GM19452 (cell line): ENCODE measurements around the gene C7.

ENCODE experiments used
- ATAC-seq: cut with Tn5 transposase; IDR thresholded peaks from one replicate; pipeline ENCODE4 v1.9.1; 2021; ENCODE audit not compliant: unreplicated experiment

Gene C7

DNA sequence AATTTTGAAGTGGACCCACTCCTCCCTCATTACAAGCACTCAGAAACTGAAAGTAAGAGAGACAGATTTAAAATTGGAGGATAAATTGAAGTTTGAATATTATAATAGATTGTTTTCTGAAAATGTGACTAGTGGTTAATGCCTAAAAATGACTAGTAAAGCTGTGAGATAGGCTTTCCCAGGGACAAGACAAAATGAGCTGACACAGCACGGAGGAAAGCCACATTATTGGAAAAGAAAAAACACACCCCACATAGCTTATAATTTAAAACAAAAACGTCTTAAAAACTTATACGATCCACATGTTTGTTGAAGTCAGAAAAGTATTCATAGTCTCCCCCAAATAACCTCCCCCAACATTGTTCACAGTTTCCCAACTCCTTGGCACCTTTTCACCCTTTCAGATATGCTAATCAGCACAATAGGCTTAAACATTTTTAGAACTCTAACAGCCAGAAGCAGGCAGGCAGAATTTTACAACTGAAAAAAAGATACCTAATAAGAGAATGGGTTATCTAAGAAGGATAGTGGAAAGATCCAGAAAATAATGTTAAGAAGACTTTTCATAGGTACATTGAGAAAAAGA lies 6.1 kb downstream of the C7 start:
- ATAC-seq = no peak

DNA sequence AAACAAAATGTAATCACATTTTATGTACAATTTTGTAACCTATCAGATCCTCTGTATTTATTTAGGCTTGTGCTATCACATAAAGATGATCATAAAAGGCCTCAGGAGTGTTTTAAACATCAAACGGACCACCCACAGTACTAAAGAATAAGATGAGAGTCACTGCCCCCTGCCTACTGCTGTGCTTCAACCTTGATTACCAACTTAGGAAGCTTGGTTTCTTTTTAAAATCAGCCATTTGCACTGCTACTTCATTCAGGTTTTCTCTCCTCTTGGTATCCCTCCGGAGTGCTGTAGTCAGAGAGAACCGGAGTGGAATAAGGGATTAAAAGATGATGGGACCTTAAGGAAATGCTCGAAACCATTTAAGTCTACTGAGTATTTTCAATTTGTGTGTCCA lies 6.9 kb downstream of the C7 start:
- no peak for ATAC-seq

DNA sequence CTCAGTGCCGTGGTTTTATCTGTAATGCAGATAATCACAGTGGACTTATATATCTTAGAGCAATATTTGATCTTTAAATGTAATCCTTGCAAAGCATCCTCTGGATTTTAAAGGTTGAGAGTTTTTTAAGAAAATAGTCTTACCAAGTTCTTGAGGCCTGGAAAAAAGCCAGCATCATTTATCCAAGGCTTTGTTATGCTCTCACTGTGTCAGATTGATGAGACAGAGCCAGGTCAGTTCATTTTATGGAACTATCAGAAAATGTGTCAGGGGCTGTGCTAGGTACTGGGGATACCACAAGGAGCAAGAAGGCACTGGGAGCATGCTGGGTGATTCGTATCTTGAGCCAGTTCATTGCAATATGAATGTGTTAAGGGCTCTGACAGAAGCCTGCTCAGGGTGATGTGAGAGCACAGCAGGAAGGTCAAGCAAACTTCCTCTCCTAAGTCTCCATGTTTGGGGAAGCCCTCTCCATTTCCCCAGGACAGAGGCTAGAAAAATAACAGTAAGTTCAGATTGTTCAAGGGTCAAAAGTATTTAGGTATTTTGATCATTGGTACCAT lies 19.7 kb downstream of the C7 start:
- ATAC-seq = no peak

DNA sequence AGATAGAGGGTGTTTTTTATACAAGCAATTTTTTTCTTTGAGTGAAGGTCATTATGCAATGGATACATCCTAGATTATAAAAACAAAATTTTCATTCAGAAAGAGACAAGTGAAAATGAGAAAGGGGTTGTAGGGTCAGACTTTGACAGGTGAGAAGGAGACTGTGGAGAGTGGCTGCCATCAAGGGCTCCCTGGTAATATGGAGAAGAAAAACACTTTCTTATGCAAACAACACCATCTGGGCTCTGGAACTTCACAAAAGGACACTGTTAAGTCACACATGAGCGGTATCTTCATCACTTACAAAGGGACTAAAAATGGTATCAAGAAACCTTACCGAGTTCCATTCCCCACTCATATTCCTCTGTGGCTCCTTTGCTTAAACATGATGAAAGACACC lies 23.5 kb downstream of the C7 start:
- ATAC-seq = no peak

DNA sequence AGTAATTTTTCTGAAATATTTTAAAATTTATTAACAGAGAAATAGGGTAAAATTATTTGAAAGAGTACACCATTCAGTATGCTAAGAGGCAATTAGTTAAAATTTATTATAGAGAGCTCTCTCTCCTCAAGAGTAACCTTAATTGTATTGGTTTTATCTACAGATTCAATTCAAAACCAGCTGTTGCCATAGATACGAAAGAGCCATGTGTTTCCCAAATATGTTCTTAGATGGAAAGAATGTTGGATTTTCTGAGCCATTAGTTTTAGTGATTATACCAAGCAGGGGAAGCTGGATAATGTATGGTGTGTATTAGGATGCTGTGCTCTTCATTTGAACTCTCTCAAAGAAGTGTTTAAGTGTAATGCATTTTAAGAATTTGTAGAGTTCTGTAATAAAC lies 27.8 kb downstream of the C7 start:
- ATAC-seq = no peak

DNA sequence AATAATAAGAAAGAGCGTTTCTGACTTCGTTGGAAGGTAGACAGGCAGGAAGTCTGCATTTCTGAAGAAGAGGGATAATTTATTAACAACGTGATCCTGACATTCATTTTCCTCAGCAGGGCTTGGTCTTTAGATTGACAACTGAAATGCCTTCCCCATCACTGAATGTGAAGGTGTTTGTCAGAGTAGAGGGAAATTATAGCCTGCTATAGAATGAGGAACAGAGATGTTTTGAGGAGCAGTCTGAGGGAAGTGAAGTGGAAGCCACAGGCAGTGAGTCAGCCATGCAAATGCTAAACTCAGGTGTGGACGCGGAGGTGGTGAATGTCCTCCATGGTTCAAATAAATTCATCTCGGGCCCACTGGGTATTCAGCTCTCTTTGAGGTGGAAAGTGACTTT lies 30.5 kb downstream of the C7 start:
- ATAC-seq = no peak

DNA sequence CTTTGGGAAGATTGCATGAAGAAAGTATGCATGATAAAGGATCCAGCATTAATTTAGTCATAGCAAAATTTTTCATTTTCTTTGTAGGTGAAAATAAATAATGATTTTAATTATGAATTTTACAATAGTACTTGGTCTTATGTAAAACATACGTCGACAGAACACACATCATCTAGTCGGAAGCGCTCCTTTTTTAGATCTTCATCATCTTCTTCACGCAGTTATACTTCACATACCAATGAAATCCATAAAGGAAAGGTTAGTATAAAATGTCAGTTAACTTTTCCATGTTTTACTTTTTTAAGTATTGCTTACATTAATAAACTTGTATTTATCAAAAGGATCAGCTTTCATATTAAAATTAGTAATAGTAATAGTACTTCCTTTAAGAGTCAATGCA lies 35.8 kb downstream of the C7 start:
- no peak for ATAC-seq

DNA sequence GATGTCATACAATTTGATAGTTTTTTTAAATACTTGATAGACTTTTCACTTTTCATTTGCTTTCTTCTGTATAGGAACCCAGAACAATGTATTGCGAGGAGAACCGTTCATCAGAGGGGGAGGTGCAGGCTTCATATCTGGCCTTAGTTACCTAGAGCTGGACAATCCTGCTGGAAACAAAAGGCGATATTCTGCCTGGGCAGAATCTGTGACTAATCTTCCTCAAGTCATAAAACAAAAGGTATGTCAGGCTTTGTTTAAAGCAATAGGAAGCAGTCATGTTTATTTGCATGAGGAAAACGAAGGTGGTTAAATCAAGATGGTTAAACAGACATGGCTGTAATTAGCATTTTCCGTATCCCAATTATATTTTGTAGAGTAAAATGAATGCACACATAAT lies 46.0 kb downstream of the C7 start:
- ATAC-seq = no peak

DNA sequence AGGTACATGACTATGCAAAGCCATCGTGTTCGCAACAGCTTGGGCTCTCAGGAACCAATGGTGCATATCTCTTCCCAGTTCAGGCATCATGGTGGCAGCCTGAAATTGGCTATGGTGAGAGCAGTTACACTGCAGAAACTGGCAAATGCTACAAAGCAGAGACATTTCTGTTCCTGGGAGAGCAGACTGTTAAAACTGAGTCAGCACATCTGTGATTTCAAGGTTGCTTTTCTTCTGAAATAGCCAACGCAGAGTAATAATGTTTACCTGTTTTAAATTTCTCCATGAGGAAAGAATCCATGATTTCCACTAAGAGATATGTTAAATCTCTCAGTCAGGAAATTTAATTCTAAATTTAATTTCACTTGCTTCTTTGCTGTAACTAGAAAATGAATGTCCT lies 47.8 kb downstream of the C7 start:
- no peak for ATAC-seq

DNA sequence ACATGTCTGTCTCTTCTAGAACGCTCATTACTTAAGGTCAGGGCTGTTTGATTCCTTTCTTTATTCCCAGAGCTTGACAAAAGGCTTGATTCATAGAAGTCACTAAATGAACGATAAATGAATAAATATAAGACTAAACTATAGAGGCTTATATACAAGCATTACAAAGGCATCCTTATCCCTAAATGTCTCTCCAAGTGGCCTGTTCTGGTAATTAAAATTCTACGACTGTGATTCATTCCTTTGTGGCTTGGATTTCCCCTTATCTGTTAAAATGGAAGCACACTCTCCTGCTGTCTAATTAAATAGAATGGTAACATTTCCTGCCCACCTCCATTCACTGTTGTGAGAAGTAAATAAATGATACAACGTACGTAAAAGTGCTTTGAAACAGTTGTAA lies 49.5 kb downstream of the C7 start:
- no peak for ATAC-seq

DNA sequence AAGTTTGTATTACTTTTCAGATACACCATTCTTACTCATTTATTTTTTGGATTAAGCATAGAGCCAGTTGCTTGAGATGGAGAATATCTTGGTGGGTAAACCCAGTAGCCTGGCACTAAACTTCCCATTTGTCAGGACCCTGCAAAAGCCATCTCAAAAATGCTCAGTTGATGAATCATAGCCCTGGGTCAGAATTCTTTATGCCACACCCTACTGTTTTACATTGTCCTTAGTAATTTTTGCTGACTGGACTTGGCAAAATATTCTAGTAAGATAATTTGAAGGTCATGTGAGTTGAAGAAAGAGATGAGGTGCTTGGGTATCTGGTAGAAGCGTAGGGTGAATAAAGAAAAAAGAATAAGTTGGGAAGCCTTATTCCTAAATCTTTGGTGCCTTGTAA lies 50.7 kb downstream of the C7 start:
- no peak for ATAC-seq

DNA sequence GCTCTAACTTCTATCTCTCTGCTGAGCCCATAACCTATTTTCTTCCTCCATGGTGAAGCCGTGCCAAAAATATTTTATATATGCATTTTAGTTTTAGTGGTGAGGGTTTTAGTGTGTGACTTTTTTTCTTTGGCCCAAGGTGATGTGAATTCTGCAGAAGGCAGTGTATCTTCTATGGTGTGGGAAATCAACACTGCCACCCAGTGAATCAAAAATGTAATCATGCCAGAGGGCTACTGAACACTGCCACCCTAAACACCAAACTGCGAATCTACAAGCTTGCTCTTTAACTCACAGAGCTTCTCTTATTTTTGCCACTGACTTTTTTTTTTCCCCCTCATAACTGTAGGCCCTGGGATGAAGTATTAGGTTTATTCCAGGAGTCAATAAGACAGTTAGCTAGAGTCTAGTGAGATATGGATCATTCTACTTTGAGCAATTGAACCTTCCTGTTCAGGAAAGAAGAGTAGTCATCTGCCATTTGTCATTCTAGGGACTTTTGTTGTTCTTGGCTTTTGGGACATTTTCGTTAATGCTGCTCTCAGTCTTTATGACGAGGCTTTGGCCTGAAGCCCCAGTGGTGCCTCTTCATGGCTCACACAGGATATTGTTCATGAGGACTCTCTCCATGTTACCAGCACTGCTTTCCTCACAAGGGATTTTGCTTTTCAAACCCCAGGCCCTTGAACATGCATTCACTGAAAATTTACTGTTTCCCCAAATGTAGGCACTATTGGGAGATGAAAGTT lies 53.1 kb downstream of the C7 start:
- no peak for ATAC-seq

DNA sequence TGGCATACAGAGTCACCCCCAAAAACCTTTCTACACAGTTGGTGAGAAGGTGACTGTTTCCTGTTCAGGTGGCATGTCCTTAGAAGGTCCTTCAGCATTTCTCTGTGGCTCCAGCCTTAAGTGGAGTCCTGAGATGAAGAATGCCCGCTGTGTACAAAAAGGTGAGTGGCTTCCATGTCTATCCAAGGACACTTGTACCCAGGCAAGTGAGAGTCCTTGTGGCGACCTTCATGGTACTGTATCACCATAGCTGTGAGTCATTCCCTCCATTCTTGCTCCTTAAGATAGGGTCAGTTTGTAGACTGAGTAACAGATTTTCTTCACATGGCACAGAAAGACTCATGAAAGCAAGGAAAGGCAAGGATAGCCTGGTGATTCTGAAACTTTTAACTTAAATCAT lies 63.1 kb downstream of the C7 start:
- ATAC-seq = no peak

DNA sequence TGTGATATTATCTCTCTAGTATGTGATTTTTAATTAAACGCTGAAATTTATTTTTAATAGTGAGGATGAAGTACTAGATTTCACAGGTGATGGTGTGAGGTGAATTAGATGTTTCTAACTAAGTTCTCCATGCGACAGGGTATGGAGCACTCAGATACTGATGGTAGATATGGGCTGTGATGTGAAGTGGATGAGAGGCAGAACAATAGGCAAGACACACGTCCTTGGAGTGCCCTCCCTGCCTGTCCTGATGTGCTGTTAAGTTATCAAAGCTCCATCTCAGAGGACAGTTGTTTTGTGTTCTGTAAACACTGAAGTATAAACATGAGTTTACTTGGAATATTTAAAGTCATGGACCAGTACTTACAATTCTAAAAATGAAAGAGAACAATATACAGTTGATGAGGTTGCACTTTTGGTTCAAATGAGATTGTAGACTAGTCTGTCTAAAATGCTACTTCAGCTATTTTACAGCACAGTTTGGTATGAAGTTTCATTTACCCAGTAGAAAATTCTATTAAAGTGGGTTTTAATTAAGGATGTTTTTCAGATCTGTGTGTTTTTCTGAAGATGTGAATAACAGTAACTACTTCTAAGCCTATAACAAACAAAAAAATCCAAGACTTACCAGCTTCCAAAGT lies 64.2 kb downstream of the C7 start:
- ATAC-seq = no peak

DNA sequence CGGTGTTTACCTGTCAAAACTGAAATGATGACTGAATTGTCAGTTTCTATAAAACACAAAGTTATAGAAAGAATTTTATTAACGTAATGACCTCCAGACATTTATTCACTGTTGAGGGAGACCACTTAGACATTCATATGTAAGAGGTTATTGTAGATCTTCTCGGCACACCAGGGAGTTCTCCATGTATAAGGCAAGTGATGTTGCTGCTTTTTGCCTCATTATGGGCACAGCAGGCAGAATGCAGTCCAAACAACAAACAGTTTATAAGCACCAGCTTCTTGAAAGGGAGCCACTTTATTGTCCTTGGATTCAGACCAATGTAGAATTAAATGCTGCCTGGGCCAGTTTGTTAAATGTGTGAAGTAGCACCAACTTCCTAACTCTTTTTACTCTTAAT lies 66.7 kb downstream of the C7 start:
- no peak for ATAC-seq

DNA sequence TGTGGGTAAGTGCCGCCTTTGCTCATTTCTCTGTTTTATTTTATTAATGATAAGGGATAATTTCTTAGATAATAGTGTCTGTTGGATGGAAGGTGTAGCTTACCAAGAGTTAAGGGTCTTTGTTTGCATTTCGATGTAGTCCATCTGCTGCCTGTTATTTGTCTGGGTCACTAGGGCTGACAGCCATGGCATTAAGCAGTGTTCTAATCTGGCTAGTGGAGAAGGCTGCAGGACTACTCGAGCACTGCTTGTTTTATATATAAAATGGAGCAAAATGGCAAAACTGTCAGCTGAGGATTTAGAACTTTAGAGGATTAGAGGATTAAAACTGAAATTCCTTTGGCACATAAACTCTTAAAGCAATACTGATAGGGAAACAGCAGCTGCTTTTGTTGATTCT lies 67.5 kb downstream of the C7 start:
- ATAC-seq = no peak

DNA sequence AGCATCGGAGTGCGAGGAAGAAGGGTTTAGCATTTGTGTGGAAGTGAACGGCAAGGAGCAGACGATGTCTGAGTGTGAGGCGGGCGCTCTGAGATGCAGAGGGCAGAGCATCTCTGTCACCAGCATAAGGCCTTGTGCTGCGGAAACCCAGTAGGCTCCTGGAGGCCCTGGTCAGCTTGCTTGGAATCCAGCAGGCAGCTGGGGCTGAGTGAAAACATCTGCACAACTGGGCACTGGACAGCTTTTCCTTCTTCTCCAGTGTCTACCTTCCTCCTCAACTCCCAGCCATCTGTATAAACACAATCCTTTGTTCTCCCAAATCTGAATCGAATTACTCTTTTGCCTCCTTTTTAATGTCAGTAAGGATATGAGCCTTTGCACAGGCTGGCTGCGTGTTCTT lies 72.1 kb downstream of the C7 start:
- no peak for ATAC-seq

DNA sequence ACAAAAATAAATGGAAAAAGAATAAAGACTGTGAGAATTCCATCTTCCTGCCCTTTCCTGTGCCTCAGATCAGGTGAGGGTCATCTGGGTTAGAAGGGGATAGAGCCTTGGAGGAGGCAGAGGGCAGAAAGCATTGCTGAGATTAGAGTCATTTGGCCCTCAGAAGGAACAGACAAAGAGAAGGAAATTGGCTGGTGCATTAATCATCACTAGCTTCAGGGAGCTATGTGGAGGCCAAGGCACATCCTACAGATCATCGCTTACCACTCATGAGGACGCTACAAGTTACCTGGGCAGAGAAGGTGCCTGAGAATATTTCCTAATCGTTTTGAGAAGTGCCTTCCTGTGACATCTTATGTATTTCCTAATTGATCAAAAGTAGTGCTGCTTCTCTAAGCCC lies 74.5 kb downstream of the C7 start:
- no peak for ATAC-seq

DNA sequence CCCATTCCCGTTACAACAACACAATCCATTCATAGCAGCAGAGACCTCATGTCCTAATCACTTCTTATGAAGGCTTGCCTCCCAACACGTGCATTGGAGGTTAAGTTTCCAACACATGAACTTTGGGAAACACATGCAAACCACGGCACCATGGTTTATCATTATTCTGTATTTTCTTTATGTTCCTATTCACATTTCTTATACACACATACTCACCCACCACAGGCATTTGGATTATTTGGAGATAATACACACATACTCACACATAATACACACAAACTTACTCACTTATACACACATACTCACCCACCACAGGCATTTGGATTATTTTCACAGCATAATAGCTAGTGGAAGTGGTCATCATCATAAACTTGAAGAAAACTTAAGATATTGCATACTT lies 75.6 kb downstream of the C7 start:
- no peak for ATAC-seq

DNA sequence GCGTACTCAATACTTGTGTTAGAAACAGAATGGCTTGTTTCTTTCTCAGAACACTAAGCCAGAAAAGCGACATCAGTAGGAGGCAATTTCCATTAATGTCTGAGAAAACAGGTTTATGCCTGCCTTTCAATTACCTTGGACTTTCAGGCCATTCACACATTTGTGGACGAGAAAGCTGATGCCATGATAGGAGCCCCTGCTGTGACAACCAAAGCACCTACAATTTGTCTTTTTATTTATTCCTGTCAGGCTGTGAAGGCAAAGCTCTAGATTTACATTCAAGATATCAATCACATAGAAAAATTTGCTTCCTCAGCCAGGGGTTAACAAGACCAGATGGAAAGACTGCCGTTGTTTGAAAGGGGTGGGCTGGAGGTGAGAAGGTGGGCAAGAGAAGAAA lies 76.2 kb downstream of the C7 start:
- no peak for ATAC-seq

DNA sequence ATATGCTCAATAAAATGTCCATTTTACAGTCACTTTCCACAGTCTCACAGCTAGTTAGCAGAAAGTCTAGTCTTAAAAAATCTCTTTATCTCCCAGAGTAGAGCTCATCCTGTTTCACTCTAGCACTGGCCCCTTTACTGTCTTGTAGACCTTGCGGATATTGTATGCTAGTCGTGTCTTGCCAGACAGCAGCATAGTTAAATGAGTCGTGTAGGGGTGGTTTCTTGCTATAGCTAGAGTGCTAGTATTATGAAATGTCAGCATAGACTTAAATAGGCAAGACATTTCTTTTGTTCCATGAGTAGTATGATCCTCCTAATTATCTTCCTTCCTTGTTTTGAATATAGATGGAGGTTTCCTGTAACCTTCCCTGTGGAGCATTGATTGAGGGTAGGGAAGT lies 77.4 kb downstream of the C7 start:
- ATAC-seq = no peak

DNA sequence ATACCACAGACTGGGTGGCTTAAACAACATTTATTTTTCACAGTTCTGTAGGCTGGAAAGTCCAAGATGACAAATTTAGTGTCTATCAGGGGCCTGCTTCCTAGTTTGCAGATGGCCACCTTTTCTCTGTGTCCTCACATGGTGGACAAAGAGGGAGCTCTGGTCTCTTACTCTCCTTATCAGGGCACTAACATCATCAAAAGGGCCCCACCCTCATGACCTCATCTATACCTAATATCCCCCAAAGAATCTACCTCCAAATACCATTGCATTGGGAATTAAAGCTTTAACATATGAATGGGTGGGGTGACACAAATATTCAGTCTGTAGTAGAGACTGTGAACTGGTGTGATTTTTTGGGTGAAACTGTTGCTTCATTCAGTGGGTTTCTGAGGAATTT lies 78.1 kb downstream of the C7 start:
- ATAC-seq = no peak
